Suprapubic skin (tissue), 4 donors: Measurements from ENCODE around the gene SYPL1.
A peak's percentile ranks its signal among the peaks of the same experiment; 100 is the strongest.

Experiments used
- EP300 ChIP-seq: sonication (generic); formaldehyde crosslinking; IDR thresholded peaks from one replicate; pipeline ENCODE4 v1.6.1; 2017; ENCODE audit warnings: antibody characterized with exemption
- POLR2A ChIP-seq, 2 donors: fragments of 450-650 bp; IDR thresholded peaks; one replicate each; pipeline ENCODE4 v1.6.1; 2017; ENCODE audit warnings: antibody characterized with exemption in 2 of 2, mild to moderate bottlenecking in 2 of 2, moderate library complexity in 2 of 2
- POLR2AphosphoS5 ChIP-seq, 3 donors: sonication (generic); formaldehyde crosslinking; IDR thresholded peaks; one replicate each; pipeline ENCODE4 v1.6.1; 2017; ENCODE audit warnings: antibody characterized with exemption in 3 of 3
- TF ChIP-seq, protein P1 (sequence below), 2 donors: fragments of 200-600 bp in 1 of 2; fragments of 450-650 bp in 1 of 2; sonication (generic) in 1 of 2; IDR thresholded peaks; one replicate each; pipeline ENCODE4 v1.5.1; 2016 to 2019; ENCODE audit warnings: antibody characterized with exemption in 2 of 2, mild to moderate bottlenecking in 1 of 2, moderate library complexity in 1 of 2

- TF ChIP-seq, protein P1, sequence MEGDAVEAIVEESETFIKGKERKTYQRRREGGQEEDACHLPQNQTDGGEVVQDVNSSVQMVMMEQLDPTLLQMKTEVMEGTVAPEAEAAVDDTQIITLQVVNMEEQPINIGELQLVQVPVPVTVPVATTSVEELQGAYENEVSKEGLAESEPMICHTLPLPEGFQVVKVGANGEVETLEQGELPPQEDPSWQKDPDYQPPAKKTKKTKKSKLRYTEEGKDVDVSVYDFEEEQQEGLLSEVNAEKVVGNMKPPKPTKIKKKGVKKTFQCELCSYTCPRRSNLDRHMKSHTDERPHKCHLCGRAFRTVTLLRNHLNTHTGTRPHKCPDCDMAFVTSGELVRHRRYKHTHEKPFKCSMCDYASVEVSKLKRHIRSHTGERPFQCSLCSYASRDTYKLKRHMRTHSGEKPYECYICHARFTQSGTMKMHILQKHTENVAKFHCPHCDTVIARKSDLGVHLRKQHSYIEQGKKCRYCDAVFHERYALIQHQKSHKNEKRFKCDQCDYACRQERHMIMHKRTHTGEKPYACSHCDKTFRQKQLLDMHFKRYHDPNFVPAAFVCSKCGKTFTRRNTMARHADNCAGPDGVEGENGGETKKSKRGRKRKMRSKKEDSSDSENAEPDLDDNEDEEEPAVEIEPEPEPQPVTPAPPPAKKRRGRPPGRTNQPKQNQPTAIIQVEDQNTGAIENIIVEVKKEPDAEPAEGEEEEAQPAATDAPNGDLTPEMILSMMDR (IDR thresholded peaks at IDR 0.05), result no peak
- TF ChIP-seq POLR2A (IDR thresholded peaks at IDR 0.05), result no peak
- no peak for TF ChIP-seq EP300
- TF ChIP-seq POLR2AphosphoS5 (IDR thresholded peaks at IDR 0.05), result peak in 2 of 3 donors; percentile 20 to 67
These were observed 43.1 kb downstream of the SYPL1 start for GRCh38 chr7:106068986-106069385.
